Testis (tissue), 2 donors: ENCODE results near the gene GRIP1.

ENCODE experiments used
- POLR2A ChIP-seq: fragments of 450-650 bp; IDR thresholded peaks from one replicate; pipeline ENCODE4 v1.6.1; 2017; ENCODE audit warnings: antibody characterized with exemption, mild to moderate bottlenecking, moderate library complexity
- TF ChIP-seq, protein P1 (sequence below), 3 experiments: fragments of 450-650 bp in 2 of 3; fragments of 200-600 bp in 1 of 3; sonication (generic) in 1 of 3; IDR thresholded peaks; one replicate each; pipeline ENCODE4 v1.5.1; 2016 to 2019; ENCODE audit warnings: antibody characterized with exemption in 3 of 3, mild to moderate bottlenecking in 2 of 3, moderate library complexity in 1 of 3

DNA sequence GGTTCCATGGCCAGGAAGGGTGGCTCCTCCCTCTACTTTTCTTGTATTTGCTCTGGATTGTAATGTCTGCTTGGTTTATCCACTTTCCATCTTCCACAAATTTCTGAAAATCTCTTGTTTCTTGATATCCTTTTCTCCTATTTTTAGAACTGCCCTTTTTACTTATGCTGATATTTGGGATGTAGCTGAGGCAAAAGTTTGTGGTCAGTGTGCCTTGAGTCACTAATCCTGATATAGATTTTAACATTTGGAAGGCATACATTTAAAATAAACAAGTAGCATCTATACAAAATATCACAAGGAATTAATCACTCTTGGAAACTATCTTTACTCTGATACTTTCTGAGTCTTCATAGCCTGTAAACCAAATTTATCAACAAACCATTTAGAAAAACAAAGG, 11.0 kb downstream of the GRIP1 start:
- TF ChIP-seq, protein P1, sequence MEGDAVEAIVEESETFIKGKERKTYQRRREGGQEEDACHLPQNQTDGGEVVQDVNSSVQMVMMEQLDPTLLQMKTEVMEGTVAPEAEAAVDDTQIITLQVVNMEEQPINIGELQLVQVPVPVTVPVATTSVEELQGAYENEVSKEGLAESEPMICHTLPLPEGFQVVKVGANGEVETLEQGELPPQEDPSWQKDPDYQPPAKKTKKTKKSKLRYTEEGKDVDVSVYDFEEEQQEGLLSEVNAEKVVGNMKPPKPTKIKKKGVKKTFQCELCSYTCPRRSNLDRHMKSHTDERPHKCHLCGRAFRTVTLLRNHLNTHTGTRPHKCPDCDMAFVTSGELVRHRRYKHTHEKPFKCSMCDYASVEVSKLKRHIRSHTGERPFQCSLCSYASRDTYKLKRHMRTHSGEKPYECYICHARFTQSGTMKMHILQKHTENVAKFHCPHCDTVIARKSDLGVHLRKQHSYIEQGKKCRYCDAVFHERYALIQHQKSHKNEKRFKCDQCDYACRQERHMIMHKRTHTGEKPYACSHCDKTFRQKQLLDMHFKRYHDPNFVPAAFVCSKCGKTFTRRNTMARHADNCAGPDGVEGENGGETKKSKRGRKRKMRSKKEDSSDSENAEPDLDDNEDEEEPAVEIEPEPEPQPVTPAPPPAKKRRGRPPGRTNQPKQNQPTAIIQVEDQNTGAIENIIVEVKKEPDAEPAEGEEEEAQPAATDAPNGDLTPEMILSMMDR (IDR thresholded peaks at IDR 0.05), result no peak
- TF ChIP-seq POLR2A, result no peak
